NCI-H69 (cell line): ENCODE data around the gene OR52M1.
A peak's percentile ranks its signal among the peaks of the same experiment; 100 is the strongest.

ENCODE experiments used
- DNase-seq: peaks from one replicate; lab custom pipeline; 2025; lab: John Stamatoyannopoulos, UW

Gene OR52M1

GRCh38 chr11:4569075-4569474 is 24.1 kb downstream of the OR52M1 start:
- no peak for DNase-seq

DNA sequence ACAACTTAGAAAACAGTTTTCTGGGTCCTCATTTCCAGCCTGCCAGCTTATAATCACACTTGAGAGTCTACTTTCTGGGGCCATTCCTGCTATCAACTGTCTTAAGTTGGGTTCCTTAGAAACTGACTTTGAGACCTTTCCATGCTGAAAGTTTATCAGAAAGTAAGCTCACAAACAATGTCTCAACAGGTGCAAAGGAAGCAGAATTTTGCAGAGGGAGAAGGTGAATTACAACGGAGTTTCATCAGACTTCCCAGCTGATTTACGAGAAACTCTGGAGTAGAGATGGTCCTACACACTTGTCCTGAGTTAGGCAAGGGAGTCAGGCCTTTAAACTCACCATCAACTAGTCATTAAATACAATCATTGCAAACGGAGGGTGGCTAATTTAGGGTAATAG is 31.9 kb downstream of the OR52M1 start:
- no peak for DNase-seq

DNA sequence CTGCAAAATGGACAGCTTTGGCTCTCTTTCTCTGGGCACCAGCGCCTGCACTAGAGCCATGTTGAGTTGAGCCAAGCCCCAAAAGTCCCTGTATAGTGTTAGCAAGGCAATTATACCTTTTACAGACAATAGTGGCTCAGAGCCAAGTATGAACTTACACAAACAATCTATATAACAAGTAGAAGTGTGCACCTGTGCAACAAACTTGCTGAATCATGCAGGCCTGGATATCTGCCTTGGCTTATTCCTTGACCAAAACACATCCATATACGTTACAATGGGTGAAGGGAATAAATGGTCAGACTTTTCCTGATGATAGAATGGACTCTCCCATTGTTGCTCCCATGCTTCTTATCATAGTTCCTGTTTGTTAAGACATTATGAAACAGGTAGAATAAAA is 32.8 kb downstream of the OR52M1 start:
- DNase-seq = peak; percentile 8

GRCh38 chr11:4578624-4579023 is 33.6 kb downstream of the OR52M1 start:
- DNase-seq = no peak

DNA sequence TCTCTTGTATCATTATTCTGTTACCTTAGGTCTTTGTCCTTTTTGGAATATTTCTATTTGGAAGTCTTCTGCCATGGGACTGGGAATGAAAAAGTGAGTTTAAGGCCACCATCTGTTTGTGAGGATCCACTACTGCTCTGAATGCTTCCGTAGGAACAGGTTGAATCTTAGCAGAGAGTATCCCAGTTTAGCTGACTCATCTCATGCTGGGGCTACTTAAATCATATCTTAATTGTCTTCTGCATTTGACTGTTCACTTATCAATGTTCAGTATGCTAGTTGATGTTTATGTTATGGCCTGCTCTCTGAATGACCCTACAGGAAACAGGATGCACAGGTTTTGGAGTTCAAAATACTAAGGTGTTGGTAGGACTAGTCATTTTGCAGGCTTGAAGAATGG is 35.1 kb downstream of the OR52M1 start:
- no peak for DNase-seq

DNA sequence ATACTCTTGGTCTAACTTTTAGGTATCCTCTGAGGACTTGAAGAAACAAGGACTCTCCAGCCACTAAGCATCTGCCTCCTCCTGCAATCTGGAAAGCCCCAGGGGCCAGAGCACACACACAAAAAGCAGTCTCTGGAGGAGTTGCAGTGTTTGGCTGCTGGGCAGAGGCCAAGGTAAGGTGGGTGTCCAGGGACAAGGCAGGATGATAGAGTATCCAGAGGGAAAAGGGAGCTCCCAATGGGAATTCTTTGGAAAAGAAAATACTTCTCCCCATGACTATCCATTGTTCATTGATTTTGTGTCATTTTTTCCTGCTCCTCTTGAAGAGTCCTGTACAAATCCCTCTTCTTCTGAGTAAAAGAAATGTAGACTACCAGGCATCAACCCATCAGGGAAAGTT is 36.5 kb downstream of the OR52M1 start, which contains the start of gene OR52I2:
Gene OR52I2, plus strand, starts transcription at position 301 of the 400 bp plus-strand sequence.
- DNase-seq = no peak

DNA sequence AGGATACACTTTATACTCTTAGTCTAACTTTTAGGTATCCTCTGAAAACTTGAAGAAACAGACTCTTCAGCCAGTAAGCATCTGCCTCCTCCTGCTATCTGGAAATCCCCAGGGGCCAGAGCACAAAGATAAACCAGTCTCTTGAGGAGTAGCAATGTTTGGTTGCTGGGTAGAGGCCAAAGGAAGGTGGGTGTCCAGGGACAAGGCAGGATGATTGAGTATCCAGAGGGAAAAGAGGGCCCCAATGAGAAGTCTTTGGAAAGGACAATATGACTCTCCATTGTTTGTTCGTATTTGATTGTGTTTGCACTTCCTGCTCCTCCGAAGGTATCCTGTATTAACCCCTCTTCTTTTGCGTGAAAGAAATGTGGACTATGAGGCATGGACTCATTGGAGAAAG is 44.0 kb downstream of the OR52M1 start:
- no peak for DNase-seq

DNA sequence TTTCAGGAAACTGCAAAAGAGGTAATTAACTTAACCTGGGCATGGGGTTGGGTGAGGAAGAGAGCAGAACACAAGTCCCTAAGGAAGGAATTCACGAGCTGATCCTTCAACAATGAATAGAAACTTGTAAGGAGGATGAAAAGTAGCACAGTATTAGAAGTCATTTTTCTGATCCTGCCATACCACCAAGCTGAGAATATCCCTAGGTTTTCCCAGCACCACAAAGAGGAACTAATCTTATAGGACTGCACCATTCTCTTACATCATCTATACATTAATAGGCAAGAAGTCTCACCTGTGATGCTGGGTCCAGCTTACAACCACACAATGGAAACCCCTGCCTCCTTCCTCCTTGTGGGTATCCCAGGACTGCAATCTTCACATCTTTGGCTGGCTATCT is 48.7 kb downstream of the OR52M1 start, which contains the start of gene OR52I1:
Gene OR52I1, plus strand, starts transcription at position 301 of the 400 bp plus-strand sequence. Its CDS starts 0 bp downstream, at position 301.
- no peak for DNase-seq
